Right lung (tissue), 5 donors: Measurements from ENCODE around the gene PRKN. TPM values are rescaled to one million over a fixed set of nuclear protein-coding genes. Genes with fewer than 3 reads are reported as not detected.

Experiments used
- DNase-seq, 2 donors: peaks; one replicate each; pipeline ENCODE4 v3.0.0-alpha.2; 2013
- polyA plus RNA-seq, 5 donors: library from polyadenylated mRNA; unstranded; fragments of 120-200 nt; gene quantifications; one replicate each; pipeline versions ENCODE4 v1.2.1 to v1.2.3, GENCODE V29; 2013; ENCODE audit warnings: inconsistent platforms in 1 of 5, low replicate concordance in 1 of 5; ENCODE audit not compliant: insufficient read length in 5 of 5, insufficient read depth in 1 of 5

Gene PRKN
- polyA plus RNA-seq, 5 donors: 2.0 to 3.6 (median 2.7) TPM

- no peak for DNase-seq
Observed at GRCh38 chr6:162198076-162198475, 529.5 kb downstream of the PRKN start.

GRCh38 chr6:162195441-162195840, 532.1 kb downstream of the PRKN start:
- DNase-seq: no peak

DNA sequence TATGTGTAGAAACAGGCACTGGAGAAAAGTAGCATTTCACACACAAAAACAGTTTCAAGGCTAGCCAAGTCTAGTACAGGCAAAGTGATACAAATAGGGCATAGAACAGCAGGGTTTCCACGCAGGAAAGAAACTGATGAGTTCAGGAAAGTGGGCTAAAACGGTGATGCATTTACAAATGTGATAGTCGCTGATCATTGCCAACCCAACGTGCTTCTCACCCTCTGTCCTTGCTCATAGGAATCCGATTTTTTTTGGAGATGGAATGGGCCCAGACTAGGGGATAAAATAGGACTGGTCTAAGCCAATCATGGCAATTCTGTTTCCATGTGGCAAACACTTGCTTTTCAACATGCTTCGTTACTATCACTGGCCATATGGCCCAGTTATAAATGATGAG, 536.6 kb downstream of the PRKN start:
- no peak for DNase-seq

GRCh38 chr6:162187168-162187935, 540.2 kb downstream of the PRKN start:
- no peak for DNase-seq

GRCh38 chr6:162184465-162184864, 543.1 kb downstream of the PRKN start:
- DNase-seq: no peak

DNA sequence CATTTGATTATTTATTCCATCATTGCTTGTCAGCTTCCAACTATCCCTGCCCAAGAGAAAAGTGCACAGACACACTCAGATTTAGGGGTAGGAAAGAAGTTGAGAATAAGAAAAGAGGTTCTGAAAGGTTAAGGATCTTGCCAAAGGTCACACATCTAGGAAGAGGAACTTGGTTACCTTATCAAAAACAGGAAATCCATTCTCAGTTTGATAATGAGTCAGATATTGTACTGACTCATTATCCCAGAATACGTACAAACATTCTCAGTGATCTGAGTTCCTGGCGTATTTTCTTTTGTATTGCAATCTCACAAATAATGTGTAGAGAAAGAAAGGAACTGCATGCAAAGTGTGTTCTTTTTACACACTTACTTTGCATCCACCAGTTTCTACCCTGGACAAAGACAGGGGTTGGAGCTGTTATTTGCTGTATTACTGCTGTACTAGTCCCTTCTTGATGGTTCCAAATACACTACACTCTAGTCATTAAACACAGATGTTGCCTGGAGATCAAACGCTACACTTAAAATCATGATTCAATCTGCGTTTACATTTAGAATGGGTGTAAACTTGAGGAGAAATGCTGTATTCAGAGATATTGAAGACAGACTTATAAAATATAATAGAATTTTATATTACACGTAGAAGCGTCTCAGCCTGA, 545.7 kb downstream of the PRKN start:
- no peak for DNase-seq

- DNase-seq: no peak
Observed at GRCh38 chr6:162181111-162181510, 546.5 kb downstream of the PRKN start.

GRCh38 chr6:162179196-162179951, 548.2 kb downstream of the PRKN start:
- DNase-seq: no peak

GRCh38 chr6:162178666-162179065, 548.9 kb downstream of the PRKN start:
- DNase-seq: no peak

DNA sequence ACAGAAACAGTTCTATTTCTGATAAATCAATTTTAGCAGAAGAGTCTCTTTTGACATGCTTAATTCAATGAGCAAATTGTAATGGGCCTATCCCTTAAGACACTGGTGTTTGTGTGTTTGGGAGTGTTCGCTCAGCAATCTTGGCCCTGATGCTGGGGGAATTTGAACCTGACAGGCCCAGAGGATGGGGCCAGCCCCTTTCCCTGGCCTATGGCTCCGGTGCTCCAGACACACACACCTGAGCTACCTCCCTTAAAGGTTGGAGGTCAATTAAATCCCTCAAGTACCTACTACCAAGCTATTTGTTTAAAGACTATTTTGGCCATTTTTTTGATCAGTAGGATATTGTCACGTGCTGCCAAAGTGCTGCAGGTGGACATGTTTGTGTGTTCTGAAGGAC, 549.3 kb downstream of the PRKN start:
- no peak for DNase-seq

DNA sequence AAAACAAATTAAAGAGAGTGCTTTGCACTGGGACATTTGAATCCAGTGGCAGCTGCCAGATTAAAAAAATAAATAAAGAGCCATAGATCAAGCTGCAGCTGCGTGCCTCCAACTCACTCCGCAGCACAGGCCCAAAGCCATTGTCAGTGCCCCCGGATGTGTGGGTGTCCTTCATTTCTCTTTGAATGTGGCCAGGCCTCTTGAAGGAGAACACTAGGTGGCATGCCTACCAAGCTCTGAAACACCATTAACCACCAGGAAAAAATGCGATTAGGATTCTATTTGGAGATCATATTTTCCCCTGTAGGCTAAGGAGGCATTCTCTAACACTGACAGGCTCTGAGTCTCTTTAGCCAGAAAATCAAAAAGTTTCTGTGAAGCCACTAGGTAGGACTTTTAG, 549.8 kb downstream of the PRKN start:
- peak; percentile 2 to 7 for DNase-seq

DNA sequence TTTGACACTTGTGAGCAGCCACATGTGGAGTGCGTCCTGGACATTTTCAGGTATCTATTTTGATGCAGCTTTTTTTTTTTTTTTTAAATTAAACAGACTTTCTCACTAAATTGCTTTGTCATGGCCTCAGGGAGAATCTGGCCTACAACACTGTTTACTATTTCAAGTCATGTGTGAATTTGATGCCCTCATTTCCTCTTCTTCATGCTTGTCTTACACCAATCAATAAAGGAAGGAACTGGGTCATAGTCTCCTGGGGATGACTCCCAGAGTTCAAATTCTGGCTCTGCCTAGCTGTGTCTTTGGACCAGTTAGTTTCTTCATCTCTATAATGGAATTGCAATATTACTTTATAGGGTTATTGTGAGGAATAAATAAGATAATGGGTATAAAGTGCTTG, 554.1 kb downstream of the PRKN start:
- DNase-seq: no peak

GRCh38 chr6:162165479-162165878, 562.1 kb downstream of the PRKN start:
- DNase-seq: no peak

DNA sequence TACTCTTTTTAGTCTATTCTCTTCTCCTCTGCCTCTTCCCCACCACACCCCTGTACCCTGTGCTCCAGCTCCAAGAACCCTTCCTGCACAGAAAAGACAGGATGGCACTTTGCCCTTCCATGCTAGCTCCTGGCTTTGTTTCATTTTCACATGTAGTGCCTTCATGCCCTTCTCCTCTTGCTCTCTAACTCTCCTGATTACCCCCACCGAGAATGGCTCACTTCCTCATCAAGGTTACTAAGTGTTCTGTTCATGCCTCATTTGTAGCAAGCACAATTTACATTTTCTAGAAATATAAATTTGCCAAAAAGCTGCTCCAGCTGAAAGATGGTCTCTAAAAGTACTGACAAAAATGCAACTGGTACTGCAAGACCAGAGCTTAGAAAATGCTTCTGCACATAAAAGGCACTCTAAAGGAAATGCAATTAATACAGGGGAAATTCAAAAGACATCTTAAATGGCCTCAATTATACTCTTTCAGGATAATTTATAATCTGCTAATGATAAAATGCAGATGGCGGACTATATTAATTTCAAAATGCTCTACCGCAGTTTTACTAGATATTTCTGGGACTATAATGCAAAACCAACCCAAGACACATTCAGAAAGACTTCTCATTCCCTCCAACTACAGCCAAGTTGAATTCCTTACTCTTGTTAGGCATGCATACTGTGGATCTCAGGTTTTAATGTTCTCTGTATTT, 570.2 kb downstream of the PRKN start:
- DNase-seq: peak; percentile 40 to 51

DNA sequence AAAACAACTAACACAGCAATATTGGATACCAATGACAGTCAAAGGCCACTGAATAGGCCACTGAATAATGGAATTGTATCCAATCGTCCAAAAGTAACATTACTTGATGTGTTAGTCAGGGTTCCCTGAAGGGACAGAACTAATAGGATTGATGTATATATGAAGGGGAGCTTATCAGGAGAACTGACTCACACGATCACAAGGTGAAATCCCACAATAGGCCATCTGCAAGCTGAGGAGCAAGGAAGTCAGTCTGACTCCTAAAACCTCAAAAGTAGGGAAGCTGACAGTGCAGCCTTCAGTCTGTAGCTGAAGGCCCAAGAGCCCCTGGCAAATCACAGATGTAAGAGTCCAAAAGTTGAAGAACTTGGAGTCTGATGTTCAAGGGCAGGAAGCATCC, 571.4 kb downstream of the PRKN start:
- no peak for DNase-seq

- no peak for DNase-seq
Observed at GRCh38 chr6:162154930-162155329, 572.6 kb downstream of the PRKN start.

DNA sequence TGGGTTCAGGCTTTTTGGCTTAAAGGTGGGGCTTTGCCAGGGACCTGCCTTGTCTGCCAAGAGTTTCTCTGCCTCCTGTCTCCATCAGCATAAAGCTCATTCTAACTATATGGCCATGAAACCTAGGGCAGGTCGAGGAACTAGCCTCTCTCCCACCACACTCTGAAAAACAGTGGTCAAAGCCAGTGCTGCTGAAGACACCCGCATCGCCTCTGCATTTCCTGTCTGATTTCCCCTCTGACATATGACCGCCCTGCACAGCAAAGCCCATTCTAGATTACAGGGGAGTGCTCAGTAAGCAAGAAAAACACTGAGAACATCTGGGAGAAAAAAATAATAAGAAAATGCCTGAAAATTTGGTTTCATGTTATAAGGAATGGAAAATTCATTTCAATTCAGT, 573.6 kb downstream of the PRKN start:
- DNase-seq: no peak

DNA sequence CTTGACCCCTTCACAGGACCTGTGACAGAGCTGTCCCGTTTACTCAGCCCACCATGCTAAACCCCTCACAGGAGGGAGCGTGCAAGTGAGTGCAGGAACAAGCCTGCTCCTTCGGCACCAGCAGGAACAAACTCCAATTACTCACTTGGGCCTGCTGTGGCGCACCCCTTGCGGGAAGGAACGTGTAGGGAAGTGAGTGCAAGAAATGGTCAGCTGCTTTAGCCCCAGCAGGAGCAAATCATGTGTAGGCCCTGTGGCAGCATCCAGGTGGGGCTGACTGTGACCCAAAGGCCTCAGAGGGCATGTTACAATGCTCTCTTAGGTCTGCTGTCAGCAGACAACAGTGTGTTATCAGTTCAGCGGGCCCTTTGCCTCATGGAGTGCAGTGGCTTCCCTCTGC, 574.4 kb downstream of the PRKN start:
- no peak for DNase-seq

DNA sequence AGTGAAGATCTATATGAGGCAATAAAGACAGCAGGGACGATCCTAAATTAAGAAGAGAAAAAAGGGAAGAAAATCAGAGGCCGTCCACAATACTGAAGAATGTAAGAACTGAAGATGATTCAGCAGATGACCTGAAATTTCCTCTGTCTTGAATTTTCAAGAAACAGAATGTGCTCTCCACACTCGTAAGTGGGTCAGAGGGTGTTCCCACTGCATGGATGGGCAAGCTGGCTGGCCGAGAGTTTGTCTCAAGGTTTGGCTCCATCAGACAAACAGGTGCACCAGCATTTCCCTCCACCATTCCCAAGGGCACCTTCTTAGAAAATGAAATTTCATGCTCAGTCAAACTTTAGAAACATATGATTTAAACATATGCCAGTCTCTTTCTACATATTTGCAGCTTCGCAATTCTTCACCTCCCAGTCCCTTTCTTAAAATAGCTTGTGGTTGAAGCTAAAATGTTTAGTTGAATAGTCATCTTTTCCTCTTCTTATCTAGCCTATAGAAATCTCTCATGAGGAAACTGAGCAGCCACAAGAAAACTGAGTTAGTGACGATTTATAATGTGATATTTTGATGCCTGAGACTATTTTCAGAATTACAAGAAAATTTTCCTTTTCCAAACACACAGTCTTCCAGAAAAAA, 576.4 kb downstream of the PRKN start:
- DNase-seq: no peak

DNA sequence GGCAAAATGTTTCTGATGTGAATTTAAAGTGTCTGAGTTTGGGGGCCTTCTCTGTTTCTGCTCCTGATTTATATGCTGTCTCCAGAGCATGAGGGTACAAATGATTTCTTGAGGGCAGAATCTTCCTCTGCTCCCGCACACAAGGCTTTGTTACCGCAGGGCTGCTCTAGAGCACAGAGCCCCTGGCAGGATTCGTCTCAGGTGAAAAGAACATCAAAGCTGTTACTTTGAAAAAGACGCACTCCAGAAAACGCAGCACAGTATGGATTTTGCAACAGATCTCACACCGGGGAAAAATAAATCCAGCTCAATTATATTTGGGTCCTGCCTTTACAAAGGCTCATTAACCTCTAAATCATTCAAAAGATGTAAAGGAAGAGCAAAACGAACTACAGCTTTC, 577.3 kb downstream of the PRKN start:
- no peak for DNase-seq

- no peak for DNase-seq
Observed at GRCh38 chr6:162149786-162150185, 577.8 kb downstream of the PRKN start.

GRCh38 chr6:162147805-162148204, 579.8 kb downstream of the PRKN start:
- DNase-seq: no peak
